GM12875 (cell line): ENCODE data around the gene IL15.
A peak's percentile ranks its signal among the peaks of the same experiment; 100 is the strongest.

Experiments used
- H3K4me3 ChIP-seq: one replicate; pipeline ENCODE4 v1.5.1; 2011; ENCODE audit warnings: low read depth, low read length, control low read depth
- TF ChIP-seq, protein P1 (sequence below): IDR thresholded peaks from 2 replicates; pipeline ENCODE4 v1.5.1; 2011; ENCODE audit warnings: low read depth, mild to moderate bottlenecking, control low read depth, inconsistent platforms, low read length, moderate library complexity, borderline replicate concordance; ENCODE audit not compliant: insufficient read depth

Gene IL15

GRCh38 chr4:141702472-141703182 is 66.2 kb downstream of the IL15 start:
- TF ChIP-seq, protein P1, sequence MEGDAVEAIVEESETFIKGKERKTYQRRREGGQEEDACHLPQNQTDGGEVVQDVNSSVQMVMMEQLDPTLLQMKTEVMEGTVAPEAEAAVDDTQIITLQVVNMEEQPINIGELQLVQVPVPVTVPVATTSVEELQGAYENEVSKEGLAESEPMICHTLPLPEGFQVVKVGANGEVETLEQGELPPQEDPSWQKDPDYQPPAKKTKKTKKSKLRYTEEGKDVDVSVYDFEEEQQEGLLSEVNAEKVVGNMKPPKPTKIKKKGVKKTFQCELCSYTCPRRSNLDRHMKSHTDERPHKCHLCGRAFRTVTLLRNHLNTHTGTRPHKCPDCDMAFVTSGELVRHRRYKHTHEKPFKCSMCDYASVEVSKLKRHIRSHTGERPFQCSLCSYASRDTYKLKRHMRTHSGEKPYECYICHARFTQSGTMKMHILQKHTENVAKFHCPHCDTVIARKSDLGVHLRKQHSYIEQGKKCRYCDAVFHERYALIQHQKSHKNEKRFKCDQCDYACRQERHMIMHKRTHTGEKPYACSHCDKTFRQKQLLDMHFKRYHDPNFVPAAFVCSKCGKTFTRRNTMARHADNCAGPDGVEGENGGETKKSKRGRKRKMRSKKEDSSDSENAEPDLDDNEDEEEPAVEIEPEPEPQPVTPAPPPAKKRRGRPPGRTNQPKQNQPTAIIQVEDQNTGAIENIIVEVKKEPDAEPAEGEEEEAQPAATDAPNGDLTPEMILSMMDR: peak; percentile 35; the same call in 1 of the 2 replicates
- H3K4me3 ChIP-seq: no peak overlapping the region

- TF ChIP-seq, protein P1: no peak
- no peak overlapping the region for H3K4me3 ChIP-seq
Measured at GRCh38 chr4:141703497-141703896, 67.1 kb downstream of the IL15 start.

DNA sequence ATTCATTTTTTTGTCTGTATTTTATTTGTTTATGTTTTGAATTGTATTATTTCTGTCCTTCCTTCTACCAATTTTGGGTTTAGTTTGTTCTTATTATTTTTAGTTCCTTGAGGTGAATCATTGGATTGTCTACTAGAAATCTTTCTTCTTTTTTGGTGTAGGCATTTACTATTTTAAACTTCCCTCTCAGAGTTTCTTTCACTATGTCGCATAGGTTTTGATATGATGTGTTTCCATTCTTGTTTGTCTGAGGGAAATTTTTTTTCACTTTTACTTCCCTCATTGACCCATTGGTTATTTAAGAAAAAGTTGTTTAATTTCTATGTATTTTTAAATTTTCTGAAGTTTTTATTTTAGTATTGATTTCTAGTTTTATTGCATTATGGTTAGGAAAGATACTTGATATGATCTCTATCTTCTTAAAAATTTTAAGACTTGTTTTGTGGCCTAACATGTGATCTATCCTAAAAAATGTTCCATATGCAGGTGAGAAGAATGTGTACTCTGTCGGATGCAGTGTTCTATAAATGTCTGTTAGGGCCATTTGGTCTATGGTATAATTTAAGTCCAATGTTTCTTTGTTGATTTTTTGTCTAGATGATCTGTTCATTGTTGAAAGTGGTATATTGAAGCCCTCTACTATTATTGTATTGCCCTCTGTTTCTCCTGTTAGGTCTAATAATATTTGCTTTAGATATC is 68.8 kb downstream of the IL15 start:
- TF ChIP-seq, protein P1: no peak
- no peak overlapping the region for H3K4me3 ChIP-seq

DNA sequence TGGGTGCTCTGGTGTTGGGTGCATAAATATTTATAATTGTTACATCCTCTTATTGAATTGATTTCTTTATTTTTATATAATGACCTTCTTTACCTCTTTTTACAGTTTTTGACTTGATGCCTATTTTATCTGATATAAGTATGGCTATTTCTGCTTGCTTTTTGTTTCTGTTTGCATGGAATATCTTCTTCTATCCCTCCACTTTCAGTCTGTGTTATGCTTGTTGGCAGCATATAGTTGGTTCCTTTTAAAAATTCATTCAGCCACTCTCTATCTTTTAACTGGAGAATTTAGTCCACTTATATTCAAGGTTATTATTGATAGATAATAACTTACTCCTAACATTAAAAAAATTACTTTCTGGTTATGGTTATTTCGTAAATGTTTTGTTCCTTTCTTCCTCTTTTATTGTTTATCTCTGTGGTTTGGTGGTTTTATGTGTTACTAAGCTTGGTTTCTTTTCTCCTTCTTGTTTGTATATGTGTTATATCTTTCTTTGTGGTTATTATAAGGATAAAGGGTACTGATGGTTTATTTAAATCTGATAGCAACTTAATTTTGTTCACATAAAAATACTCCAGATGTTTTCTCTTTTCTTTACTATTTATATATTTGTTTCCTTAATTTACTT is 69.5 kb downstream of the IL15 start:
- H3K4me3 ChIP-seq: no peak overlapping the region
- TF ChIP-seq, protein P1: no peak

GRCh38 chr4:141706445-141706844 is 70.1 kb downstream of the IL15 start:
- H3K4me3 ChIP-seq: no peak overlapping the region
- TF ChIP-seq, protein P1: no peak

DNA sequence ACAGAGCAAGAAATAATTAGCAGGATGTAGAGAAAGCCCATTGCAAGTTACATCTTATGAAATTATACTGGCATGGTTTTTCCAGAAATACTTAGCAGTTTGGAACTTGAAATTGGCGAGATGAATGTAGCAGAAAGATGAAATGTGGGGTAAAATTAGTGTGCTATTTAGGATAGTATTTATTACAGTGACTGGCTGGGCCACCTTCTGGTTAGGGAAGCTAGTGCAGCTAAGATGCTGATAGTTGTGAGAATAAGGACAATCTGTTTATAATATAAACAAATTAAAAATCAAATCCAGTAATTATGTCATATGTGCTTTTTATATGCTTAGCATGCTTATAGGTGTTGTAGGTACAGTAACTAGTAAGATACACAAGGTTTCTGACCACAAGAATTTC is 74.8 kb downstream of the IL15 start:
- TF ChIP-seq, protein P1: peak; percentile 34; the same call in 1 of the 2 replicates
- H3K4me3 ChIP-seq: no peak overlapping the region
